Nephron (organoid): ENCODE measurements around the gene XCR1.

Experiments used
- H3K27ac Mint-ChIP-seq, 3 experiments: 2 replicates each; pipeline ENCODE4 v1.8.0; 2020; ENCODE audit warnings: mixed read lengths in 3 of 3, mild to moderate bottlenecking in 2 of 3, moderate library complexity in 1 of 3
- H3K27me3 Mint-ChIP-seq: 2 replicates; pipeline ENCODE4 v1.8.0; 2021; ENCODE audit warnings: low read depth, mild to moderate bottlenecking, moderate library complexity, mixed read lengths
- H3K36me3 Mint-ChIP-seq: 2 replicates; pipeline ENCODE4 v1.8.0; 2020; ENCODE audit warnings: low read depth, mixed read lengths
- H3K4me1 Mint-ChIP-seq: 2 replicates; pipeline ENCODE4 v1.8.0; 2020; ENCODE audit warnings: mixed read lengths
- H3K4me3 Mint-ChIP-seq, 3 experiments: 2 replicates each; pipeline ENCODE4 v1.8.0; 2020; ENCODE audit warnings: mild to moderate bottlenecking in 3 of 3, mixed read lengths in 3 of 3, moderate library complexity in 2 of 3
- H3K9me3 Mint-ChIP-seq: 2 replicates; pipeline ENCODE4 v1.8.0; 2020; ENCODE audit warnings: mixed read lengths
- TF ChIP-seq, protein P1 (sequence below), 3 experiments: fragments of 200-600 bp; sonication (generic); IDR thresholded peaks; one replicate each; pipeline ENCODE4 v1.5.0; 2021; ENCODE audit warnings: antibody characterized with exemption in 3 of 3; ENCODE audit not compliant: unreplicated experiment in 3 of 3

Gene XCR1

DNA sequence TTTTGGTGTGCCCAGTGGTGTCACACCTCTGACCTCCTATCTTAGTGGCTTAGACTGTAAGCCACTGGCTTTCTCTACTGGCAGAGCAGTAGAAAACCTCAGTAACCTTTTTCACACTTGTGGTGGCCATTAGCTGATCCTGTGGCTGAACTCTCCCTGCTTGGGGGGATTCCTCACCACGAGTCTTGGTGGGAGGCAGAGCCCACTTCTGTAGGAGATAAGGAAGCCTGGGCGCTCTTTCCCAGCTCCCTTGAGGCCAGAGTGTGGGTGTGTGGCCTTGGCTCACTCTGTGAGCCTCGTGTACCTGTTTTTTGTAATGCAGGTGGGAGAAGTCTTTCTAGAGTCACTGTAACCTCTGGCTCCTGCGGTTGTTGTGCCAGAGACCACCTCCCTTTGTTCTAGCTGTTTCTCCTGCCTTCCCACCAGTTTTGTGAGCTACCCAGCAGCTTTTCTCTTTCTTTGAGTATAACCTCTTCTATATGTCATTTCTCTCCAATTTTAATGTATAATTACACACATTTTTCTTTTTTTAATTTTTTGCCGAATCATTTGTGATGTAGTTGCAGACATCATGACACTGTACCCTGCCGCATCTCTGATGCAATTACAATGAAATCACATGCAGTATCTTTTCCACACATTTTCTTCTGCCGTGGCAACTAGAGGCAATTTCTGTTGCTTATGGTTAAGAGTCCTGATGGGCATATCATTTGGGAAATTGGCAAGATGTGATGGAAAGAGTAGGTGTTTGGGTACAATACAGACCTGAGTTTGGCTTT is 13.8 kb downstream of the XCR1 start:
- TF ChIP-seq, protein P1, sequence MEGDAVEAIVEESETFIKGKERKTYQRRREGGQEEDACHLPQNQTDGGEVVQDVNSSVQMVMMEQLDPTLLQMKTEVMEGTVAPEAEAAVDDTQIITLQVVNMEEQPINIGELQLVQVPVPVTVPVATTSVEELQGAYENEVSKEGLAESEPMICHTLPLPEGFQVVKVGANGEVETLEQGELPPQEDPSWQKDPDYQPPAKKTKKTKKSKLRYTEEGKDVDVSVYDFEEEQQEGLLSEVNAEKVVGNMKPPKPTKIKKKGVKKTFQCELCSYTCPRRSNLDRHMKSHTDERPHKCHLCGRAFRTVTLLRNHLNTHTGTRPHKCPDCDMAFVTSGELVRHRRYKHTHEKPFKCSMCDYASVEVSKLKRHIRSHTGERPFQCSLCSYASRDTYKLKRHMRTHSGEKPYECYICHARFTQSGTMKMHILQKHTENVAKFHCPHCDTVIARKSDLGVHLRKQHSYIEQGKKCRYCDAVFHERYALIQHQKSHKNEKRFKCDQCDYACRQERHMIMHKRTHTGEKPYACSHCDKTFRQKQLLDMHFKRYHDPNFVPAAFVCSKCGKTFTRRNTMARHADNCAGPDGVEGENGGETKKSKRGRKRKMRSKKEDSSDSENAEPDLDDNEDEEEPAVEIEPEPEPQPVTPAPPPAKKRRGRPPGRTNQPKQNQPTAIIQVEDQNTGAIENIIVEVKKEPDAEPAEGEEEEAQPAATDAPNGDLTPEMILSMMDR (IDR thresholded peaks at IDR 0.05; ENCODE audit: unreplicated experiment in 3 of 3), result no peak
- peaks cover 3% of the 10 kb centered on the region for H3K27me3 Mint-ChIP-seq
- no peak overlapping the region for H3K27ac Mint-ChIP-seq
- no peaks in the 10 kb centered on the region for H3K9me3 Mint-ChIP-seq
- no peaks in the 10 kb centered on the region for H3K4me1 Mint-ChIP-seq
- H3K4me3 Mint-ChIP-seq, result no peak overlapping the region
- no peaks in the 10 kb centered on the region for H3K36me3 Mint-ChIP-seq

DNA sequence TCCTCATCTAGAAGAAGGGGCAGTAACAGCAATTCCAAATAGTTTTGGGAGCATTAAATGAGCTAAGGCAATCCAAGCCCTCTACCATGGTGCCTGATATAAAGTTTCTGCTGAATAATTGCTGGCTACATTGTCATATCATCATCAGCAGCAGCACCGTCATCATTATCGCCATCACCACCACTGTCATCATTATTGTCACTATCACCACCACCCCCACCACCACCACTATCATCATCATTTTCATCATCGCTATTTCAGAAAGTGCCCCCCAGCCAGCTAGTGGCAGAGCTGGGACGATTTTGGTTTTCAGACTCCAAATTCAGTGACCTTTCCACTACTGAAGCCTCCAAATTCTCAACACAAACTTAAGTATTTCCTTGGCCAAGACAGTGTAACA is 15.0 kb downstream of the XCR1 start:
- TF ChIP-seq, protein P1 (IDR thresholded peaks at IDR 0.05; ENCODE audit: unreplicated experiment in 3 of 3), result no peak

DNA sequence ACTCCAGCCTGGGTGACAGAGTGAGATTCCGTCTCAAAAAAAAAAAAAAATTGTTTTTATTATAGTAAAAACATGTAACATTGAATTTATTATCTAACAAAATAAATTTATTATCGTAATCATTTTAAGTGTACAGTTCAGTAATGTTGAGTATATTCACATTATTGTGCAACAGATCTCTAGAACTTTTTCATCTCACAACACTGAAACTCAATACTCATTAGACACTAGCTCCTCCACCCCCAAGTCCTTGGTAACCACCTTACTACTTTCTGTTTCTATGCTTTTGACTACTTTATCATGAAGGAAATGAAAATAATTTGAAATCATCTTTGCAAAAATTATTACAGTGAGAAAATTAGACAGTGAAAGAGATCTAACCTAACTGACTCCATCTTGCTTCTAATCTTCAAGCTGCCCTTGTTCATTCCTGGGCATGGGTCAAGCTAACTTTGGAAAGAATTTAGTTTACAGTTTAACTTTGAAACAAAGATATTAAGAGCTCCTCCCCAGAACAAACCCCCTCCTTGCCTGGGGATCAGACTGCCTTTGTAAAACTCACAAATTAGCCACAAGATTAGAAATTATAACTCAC is 16.7 kb downstream of the XCR1 start:
- peaks cover 8% of the 10 kb centered on the region for H3K4me1 Mint-ChIP-seq
- no peaks in the 10 kb centered on the region for H3K9me3 Mint-ChIP-seq
- TF ChIP-seq, protein P1 (IDR thresholded peaks at IDR 0.05; ENCODE audit: unreplicated experiment in 3 of 3), result no peak
- no peak overlapping the region for H3K4me3 Mint-ChIP-seq
- H3K27ac Mint-ChIP-seq, result no peak overlapping the region
- H3K36me3 Mint-ChIP-seq, result no peaks in the 10 kb centered on the region
- peaks cover 3% of the 10 kb centered on the region for H3K27me3 Mint-ChIP-seq

More for the DNA sequence above, 15.0 kb downstream of the XCR1 start:
- Mint-ChIP-seq H3K27ac (no peak overlapping the region), H3K36me3 (no peaks in the 10 kb centered on the region), H3K4me1 (no peaks in the 10 kb centered on the region), H3K27me3 (peaks cover 3% of the 10 kb centered on the region), H3K4me3 (no peak overlapping the region), H3K9me3 (no peaks in the 10 kb centered on the region)

DNA sequence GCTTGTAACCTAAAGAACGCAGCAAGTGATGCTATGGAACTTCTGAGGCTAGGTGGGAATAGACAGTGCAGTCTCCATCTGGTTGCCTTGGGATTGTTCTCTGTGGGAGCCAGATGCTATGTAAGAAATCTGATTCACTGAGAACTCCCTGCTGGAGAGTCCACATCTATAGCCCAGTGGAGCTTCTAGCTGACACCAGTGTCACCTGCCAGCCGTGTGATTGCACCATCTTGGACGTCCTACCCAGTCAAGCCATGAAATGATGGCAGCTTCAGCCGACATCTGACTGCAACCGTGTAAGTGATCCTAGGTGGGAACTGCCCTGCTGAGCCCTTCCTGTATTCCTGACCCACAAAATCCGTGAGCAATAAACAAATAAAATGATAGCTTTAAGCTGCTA is 19.2 kb downstream of the XCR1 start:
- no peaks in the 10 kb centered on the region for H3K9me3 Mint-ChIP-seq
- peaks cover 8% of the 10 kb centered on the region for H3K4me1 Mint-ChIP-seq
- peaks cover under 1% of the 10 kb centered on the region for H3K27me3 Mint-ChIP-seq
- no peak overlapping the region for H3K27ac Mint-ChIP-seq
- H3K4me3 Mint-ChIP-seq, result no peak overlapping the region
- TF ChIP-seq, protein P1 (IDR thresholded peaks at IDR 0.05; ENCODE audit: unreplicated experiment in 3 of 3), result no peak
- H3K36me3 Mint-ChIP-seq, result no peaks in the 10 kb centered on the region

DNA sequence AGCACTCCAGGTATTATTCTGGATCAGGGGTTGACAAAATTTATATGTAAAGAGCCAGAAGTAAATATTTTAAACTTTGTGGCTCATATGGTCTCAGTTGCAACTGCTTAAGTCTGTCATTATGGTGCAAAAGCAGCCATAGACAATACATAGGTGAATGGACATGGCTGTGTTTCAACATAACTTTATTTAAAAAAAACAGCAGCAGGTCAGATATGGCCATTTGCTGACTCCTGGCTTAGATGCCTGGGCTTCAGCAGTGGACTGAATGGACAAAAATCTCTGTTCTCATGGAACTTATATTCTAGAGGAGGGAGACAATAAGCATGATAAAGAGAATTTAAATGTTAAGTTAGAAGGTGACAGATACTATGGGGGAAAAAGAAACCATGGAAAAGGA is 20.0 kb downstream of the XCR1 start:
- peaks cover 8% of the 10 kb centered on the region for H3K4me1 Mint-ChIP-seq

More for the DNA sequence above, 20.0 kb downstream of the XCR1 start:
- Mint-ChIP-seq H3K27ac (no peak overlapping the region), H3K9me3 (no peaks in the 10 kb centered on the region), H3K4me3 (no peak overlapping the region), H3K27me3 (no peaks in the 10 kb centered on the region), H3K36me3 (no peaks in the 10 kb centered on the region)
- TF ChIP-seq, protein P1 (IDR thresholded peaks at IDR 0.05; ENCODE audit: unreplicated experiment in 3 of 3), result no peak
